MCF 10A (cell line): ENCODE measurements around the gene PDCD6IP. TPM values are rescaled to one million over a fixed set of nuclear protein-coding genes. Genes with fewer than 3 reads are reported as not detected.

Source experiments
- BruUV-seq: library from RNA; stranded (reverse); fragments of 400-500 nt; replicated peaks from 2 replicates; lab custom pipeline; 2021; lab: Mats Ljungman, UMichigan
- CTCF ChIA-PET: fragments of 300-600 bp; sonication (Branson Sonifier 250); formaldehyde crosslinking; extraction: SDS; loops from one replicate; lab custom pipeline; 2021; ENCODE audit warnings: antibody characterized with exemption, inconsistent platforms; lab: Yijun Ruan, JAX
- POLR2A ChIA-PET: fragments of 300-600, 350-650 bp; sonication (Branson Sonifier 250); formaldehyde crosslinking; extraction: SDS; loops from one replicate; lab custom pipeline; 2020; ENCODE audit warnings: antibody characterized with exemption, inconsistent platforms; lab: Yijun Ruan, JAX
- DNase-seq: peaks from one replicate; pipeline ENCODE4 v3.0.0-alpha.2; 2018; ENCODE audit not compliant: unreplicated experiment
- H3K27ac Mint-ChIP-seq: one replicate; pipeline ENCODE4 v1.8.0; 2022; ENCODE audit warnings: mild to moderate bottlenecking, low read depth, mixed read lengths; ENCODE audit not compliant: unreplicated experiment
- H3K27me3 Mint-ChIP-seq: one replicate; pipeline ENCODE4 v1.8.0; 2022; ENCODE audit warnings: mixed read lengths; ENCODE audit not compliant: insufficient read depth, unreplicated experiment
- H3K36me3 Mint-ChIP-seq: one replicate; pipeline ENCODE4 v1.8.0; 2022; ENCODE audit warnings: mild to moderate bottlenecking, moderate library complexity, mixed read lengths; ENCODE audit not compliant: insufficient read depth, unreplicated experiment
- H3K4me1 Mint-ChIP-seq: one replicate; pipeline ENCODE4 v1.8.0; 2022; ENCODE audit warnings: mixed read lengths; ENCODE audit not compliant: insufficient read depth, unreplicated experiment
- H3K4me3 Mint-ChIP-seq: one replicate; pipeline ENCODE4 v1.8.0; 2022; ENCODE audit warnings: mild to moderate bottlenecking, moderate library complexity, mixed read lengths; ENCODE audit not compliant: unreplicated experiment
- H3K9me3 Mint-ChIP-seq: one replicate; pipeline ENCODE4 v1.8.0; 2022; ENCODE audit warnings: mixed read lengths; ENCODE audit not compliant: unreplicated experiment
- intact Hi-C: fragments of 100-400 bp; cut with micrococcal nuclease; formaldehyde crosslinking; loops from 2 replicates; pipeline ENCODE4 v1.14.1; 2022
- total RNA-seq: library from RNA; stranded (reverse); gene quantifications from 2 replicates; pipeline ENCODE4 v1.2.3, GENCODE V29; 2022
- TF ChIP-seq, protein P1 (sequence below): fragments of 200-600 bp; IDR thresholded peaks from one replicate; pipeline ENCODE4 v1.8.0; 2022; ENCODE audit warnings: antibody characterized with exemption, mild to moderate bottlenecking; ENCODE audit not compliant: unreplicated experiment

PDCD6IP gene
- total RNA-seq, 1 experiment from 2014 or later, result 286 TPM

DNA sequence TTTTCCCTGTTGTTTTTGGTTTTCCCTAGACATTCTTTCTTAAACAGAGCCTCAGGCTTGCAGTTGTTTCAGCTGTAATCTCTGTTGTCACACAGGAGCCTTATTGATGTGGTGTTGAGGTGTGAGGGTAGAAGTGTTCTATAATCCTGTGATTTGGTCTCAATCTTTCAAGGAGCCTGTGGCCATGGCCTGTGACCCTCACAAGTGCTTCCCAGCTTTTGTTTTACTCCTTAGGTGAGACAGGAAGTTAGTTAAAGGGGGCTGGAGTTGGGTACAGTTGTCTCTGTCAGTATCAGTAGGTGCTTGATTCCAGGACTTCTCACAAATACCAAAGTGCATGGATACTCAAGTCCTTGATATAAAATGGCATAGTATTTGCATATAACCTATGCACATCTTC lies 77.2 kb downstream of the PDCD6IP start:
- ChIA-PET POLR2A (interaction anchor here (0.7 kb wide), 1 partner anchor 11 kb away, joined by 3 read pairs; no protein-coding TSS in a partner anchor), CTCF (interaction anchor here (0.6 to 6.0 kb wide), 3 partner anchors 8 to 287 kb away, joined by 3 to 47 read pairs (median 3); no protein-coding TSS in a partner anchor)
- no peaks in the 10 kb centered on the region for H3K4me1 Mint-ChIP-seq
- intact Hi-C loops, result no loop called here
- H3K9me3 Mint-ChIP-seq, result no peaks in the 10 kb centered on the region
- H3K27ac Mint-ChIP-seq, result no peak overlapping the region
- no peak overlapping the region for H3K4me3 Mint-ChIP-seq
- TF ChIP-seq, protein P1, sequence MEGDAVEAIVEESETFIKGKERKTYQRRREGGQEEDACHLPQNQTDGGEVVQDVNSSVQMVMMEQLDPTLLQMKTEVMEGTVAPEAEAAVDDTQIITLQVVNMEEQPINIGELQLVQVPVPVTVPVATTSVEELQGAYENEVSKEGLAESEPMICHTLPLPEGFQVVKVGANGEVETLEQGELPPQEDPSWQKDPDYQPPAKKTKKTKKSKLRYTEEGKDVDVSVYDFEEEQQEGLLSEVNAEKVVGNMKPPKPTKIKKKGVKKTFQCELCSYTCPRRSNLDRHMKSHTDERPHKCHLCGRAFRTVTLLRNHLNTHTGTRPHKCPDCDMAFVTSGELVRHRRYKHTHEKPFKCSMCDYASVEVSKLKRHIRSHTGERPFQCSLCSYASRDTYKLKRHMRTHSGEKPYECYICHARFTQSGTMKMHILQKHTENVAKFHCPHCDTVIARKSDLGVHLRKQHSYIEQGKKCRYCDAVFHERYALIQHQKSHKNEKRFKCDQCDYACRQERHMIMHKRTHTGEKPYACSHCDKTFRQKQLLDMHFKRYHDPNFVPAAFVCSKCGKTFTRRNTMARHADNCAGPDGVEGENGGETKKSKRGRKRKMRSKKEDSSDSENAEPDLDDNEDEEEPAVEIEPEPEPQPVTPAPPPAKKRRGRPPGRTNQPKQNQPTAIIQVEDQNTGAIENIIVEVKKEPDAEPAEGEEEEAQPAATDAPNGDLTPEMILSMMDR, result no peak
- peaks cover 7% of the 10 kb centered on the region for H3K36me3 Mint-ChIP-seq
- BruUV-seq, result no TSS peak
- DNase-seq, result no peak
- no peaks in the 10 kb centered on the region for H3K27me3 Mint-ChIP-seq

DNA sequence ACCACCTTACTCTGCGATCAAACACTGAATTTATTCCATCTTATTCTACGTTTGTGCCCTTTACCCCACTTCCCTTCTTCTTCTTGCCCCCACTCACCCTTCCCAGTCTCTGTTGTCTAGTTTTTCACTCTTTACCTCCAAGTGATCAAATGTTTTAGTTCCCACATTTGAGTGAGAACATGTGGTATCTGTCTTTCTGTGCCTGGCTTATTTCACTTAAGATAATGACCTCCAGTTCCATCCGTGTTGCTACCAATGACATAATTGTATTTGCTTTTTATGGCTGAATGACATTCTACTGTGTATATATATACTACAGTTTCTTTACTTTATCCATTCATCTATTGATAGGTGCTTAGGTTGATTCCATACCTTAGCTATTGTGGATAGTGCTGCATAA lies 78.8 kb downstream of the PDCD6IP start:
- BruUV-seq, result no TSS peak
- intact Hi-C loops, result no loop called here
- H3K27ac Mint-ChIP-seq, result no peak overlapping the region
- no peak overlapping the region for H3K4me3 Mint-ChIP-seq
- ChIA-PET CTCF (interaction anchor here (1.2 kb wide), 1 partner anchor 103 kb away, joined by 3 read pairs; no protein-coding TSS in a partner anchor), POLR2A (no interaction called here)
- H3K27me3 Mint-ChIP-seq, result no peaks in the 10 kb centered on the region
- no peak for DNase-seq
- TF ChIP-seq, protein P1, result no peak
- peaks cover 7% of the 10 kb centered on the region for H3K36me3 Mint-ChIP-seq
- H3K9me3 Mint-ChIP-seq, result no peaks in the 10 kb centered on the region
- H3K4me1 Mint-ChIP-seq, result no peaks in the 10 kb centered on the region

DNA sequence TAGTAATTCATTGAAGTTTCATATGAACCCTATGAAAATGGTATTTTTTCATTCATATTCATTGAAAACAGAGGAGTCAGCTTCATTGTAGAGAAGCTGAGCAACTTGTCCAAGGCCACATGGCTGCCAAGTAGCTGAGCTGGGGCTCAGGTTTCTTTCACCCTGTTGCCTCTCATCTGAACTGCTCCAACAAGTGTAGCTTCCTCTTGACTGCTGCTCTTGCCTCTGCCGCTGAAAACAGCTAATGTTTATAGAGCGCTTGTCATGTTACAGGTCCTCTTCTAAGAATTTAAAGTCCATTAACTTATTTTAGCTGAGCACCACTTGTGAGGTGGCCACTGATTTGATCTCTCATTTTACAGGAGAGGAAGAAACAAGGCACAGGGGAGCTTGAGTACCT lies 81.1 kb downstream of the PDCD6IP start:
- Mint-ChIP-seq H3K27ac (no peak overlapping the region), H3K27me3 (no peaks in the 10 kb centered on the region), H3K36me3 (peaks cover 7% of the 10 kb centered on the region), H3K4me3 (no peak overlapping the region), H3K4me1 (no peaks in the 10 kb centered on the region), H3K9me3 (no peaks in the 10 kb centered on the region)
- BruUV-seq, result no TSS peak
- intact Hi-C loops, result no loop called here
- CTCF ChIA-PET, result interaction anchor here (0.8 to 12.9 kb wide), 2 partner anchors 145 to 805 kb away, joined by 3 to 253 read pairs; no protein-coding TSS in a partner anchor
- no peak for DNase-seq
- POLR2A ChIA-PET, result interaction anchor here (0.6 kb wide), 1 partner anchor 55 kb away, joined by 3 read pairs; no protein-coding TSS in a partner anchor
- TF ChIP-seq, protein P1, result no peak

DNA sequence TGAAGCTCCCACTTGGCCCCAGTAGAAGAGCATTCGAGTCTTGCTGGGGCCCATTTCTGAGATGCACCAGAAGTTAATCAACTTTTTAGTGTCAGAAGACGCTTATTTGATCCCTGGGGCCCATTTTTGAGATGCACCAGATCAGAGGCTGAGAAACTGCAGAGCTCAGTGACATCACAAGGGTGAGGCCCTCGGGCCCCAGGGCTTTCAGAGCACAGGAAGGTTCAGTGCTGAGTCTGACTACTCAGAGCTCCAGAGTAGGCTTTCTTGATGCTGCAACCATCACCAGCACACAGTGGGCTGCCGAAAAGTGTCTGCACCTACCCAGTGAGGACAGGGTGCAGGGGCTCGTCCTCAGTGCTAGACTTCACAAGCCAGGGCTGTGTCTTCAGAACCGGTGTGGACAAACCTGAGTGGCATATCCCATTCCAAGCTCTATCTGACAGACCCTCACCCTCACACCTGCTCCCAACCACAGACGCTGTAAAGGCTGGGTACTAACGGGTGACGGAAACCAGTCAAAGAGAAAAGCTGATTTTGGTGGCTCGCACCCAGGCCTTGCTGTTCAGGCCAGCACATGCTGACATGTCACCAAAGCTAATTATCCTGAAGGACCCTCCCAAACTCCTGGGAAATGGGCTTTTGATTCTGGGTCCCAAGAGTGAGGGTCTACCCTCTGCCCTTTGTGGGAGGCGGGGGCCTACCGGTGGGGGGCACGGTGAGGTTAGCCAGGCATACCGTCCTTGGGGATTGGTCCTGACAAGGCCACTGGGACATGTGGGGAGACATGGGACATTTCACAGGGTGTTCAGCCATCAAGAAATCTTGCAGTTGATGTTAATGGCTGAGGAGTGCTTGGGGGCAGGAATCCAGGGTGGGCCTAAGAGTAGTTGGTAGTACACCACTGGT lies 83.0 kb downstream of the PDCD6IP start:
- Mint-ChIP-seq H3K36me3 (peaks cover 7% of the 10 kb centered on the region), H3K27ac (no peak overlapping the region), H3K4me1 (peaks cover 9% of the 10 kb centered on the region), H3K27me3 (peaks cover 6% of the 10 kb centered on the region), H3K9me3 (no peaks in the 10 kb centered on the region), H3K4me3 (no peak overlapping the region)
- TF ChIP-seq, protein P1, result no peak
- no peak for DNase-seq
- ChIA-PET CTCF (interaction anchor here (0.5 to 12.9 kb wide), 8 partner anchors 8 to 803 kb away, joined by 3 to 253 read pairs (median 17); no protein-coding TSS in a partner anchor), POLR2A (no interaction called here)
- intact Hi-C loops, result no loop called here
- no TSS peak for BruUV-seq
